HG03520 (cell line): ENCODE results near the gene GRPEL2.

Experiments used
- ATAC-seq: cut with Tn5 transposase; IDR thresholded peaks from one replicate; pipeline ENCODE4 v1.9.1; 2021; ENCODE audit warnings: mild to moderate bottlenecking, moderate library complexity; ENCODE audit not compliant: unreplicated experiment

GRPEL2 gene

DNA sequence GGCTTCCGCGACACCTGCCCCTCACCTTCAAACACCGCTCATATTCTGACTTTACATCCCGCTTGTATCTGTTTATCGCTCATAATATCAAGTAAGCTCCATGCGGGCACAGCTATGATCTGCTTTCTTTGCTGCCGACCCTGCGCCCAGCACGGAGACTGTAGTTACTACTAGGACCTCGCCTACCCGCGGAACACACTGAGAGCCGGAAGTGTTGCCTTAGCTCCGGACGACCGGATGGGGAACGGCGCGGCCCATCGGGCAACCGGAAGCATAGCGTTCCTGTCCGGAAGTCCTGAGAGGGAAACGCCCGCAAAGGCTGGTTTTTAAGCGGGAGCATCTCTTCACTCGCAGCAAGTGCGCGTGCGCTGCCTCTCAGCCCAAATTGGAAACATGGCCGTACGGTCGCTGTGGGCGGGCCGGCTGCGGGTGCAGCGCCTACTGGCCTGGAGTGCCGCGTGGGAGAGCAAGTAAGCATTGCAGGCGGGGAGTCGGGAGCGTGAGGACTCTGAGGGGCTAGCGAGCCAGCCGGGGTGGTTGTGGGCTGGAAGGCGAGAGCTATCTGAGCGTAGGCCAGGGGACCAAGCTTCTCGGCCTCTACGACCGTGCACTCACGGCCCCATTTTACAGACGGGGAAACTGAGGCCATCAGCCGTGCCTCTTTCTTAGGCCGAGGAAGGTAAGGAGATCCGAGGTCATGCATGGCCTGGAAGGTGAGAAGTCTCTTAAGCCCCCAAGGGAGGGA, at the start of gene GRPEL2:
TSS of gene GRPEL2 (plus strand) at position 353 of the 745 bp plus-strand sequence. CDS start at position 394, 41 bp downstream.
- ATAC-seq = peak; percentile 94

- ATAC-seq = no peak
Measured at GRCh38 chr5:149297340-149298025, 47.8 kb upstream of the GRPEL2 start.

DNA sequence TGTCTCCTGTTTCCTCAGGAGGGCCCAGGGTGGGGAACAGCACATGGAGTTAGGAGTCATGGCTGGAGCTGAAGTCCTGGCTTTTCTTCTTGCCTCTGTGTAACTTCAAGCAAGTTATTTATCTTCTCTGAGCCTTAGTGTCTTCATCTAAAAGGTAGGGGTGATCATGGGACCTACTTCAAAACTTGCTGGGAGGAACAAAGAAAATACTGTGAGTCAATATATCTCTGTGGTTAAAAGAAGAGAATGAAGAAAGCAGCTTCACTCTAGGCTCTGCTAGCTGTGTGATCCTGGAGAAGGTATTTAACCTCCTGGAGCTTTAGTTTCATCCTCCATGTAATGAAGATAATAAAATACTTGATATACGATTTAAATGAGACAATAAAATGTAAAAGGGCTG, 47.1 kb upstream of the GRPEL2 start:
- no peak for ATAC-seq

DNA sequence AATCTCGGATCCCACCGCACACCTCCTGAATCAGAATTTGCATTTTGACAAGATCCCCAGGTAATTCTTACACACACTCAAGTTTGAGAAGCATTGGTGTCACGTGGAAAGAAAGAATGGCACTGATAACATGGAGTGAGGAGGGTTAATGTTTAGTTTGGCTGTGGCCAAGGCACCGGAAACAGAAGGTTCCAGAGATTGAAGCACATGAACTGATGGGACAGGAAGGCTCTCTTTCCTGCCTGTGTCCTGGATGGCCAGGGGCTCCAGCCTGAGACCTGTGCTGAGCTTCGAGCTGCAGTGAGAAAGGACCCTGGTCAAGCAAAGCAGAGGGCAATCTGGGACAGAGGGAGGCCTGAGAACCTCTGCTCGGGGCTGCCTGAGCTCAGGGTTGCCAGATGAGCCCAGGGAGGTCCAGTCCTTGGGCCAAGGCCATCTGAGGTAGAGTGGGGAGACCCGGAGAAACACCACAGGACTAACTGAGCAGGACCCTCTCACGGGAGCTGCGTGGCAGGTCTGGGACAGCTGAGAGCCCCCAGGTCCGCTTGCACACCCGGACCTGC, 46.4 kb upstream of the GRPEL2 start:
- ATAC-seq = no peak

- no peak for ATAC-seq
Measured at GRCh38 chr5:149299451-149300054, 45.7 kb upstream of the GRPEL2 start.

DNA sequence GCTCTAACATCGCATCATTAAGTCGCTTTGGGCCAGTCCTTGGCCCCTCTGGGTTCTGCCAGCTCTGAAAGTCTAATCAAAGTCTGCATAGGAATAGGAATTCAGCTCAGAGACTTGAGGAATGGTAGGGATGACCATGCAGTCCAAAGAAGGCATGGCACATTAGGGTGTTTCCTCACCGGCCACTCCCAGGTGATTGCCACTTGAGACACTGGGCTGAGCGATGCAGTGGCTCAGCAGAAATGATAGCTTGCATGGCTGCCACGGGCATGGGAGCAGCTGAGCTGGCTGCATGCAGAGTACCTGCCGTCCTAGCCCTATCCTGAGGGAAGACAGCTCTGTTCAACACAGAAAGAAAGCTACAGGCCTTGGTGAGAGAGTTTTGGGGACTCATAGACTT, 44.9 kb upstream of the GRPEL2 start:
- no peak for ATAC-seq

- ATAC-seq = no peak
Measured at GRCh38 chr5:149301049-149301743, 44.1 kb upstream of the GRPEL2 start.

DNA sequence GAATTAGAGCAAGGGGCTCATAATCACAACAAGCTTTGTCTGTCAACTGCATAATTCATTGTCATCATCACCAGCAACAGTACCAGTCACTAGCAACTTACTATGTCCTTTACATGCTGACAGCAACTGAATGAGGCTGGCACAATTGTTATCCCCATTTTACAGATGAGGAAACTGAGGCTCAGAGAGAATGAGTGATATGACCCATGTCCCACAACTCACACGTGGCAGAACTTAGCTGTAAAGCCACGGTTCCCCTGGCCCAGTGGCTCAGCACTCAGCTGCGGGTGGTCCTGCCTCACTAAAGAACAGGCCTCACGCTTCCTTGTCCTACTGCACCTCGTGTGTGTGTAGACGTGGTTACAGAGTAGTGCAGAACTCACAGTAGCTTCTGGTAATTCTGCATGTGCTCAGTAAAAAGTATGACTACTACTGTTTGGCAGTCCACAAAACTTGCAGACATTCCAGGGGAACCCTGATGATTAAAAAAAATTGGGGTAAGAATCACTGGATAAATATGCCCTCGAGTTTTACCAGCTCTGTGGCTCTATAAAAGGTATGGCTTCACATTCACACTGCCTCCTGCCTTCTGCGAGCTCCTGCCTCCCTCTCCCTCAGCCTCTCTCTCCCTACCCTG, 43.4 kb upstream of the GRPEL2 start:
- no peak for ATAC-seq

GRCh38 chr5:149302641-149303040, 42.7 kb upstream of the GRPEL2 start:
- no peak for ATAC-seq

DNA sequence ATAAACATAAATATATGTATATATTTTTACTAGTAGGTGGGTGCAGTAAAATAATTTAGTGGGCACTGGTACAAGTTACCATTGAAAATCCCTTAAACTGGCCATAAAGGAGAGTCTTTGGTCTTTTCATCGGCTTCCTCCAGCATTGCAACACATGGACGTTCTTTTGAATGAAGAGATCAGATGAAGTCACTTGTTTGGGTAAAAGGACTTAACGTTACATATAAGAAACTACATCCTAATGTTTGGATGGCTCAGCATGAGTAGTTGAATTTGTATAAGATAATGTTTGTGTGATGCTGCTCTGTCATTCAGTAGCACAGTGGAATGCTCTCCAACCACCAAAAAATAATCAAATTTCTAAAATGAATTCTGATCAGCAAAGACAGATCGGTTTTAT, 42.1 kb upstream of the GRPEL2 start:
- no peak for ATAC-seq

DNA sequence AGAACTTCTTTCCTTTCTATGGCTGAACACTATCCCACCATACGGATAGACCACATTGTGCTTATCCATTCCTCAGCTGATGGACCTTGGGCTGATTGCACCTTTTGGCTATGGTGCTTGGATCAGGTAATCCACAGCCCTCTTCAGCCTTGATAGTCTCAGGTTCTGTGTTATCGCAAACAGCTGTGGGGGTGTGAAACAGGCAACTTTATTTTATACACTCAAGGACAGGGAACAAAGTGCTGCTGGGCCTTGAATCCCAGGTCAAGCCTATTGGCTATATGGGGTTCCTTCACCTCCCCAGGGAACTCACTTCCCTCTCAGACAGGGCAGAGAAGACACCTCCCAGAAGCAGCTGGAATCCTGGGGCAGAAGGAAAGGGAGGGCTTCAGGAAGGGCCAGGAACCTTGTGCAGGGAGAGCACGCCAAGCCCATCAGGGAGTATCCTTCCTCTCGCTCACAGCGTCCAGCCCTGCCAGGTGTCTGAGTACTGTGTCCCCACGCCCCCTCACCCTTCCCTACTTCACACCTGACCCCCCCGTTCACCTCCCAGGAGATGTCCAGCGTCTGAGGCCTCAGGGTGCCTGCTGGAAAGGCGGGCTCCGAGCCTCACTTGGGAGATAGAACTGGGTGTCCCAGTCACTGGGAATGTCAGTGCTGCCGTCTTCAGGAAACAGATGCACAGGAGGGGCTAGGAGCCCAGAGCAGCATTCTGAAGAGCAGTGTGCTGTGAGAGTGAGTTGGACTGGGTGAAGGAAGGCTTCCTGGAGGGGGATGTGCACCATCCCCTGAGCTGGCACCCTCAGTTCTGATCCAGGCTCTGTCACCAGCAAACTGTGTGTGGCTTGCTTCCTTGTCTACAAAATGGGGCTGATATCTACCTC, 40.9 kb upstream of the GRPEL2 start:
- ATAC-seq = no peak

GRCh38 chr5:149309354-149309753, 35.9 kb upstream of the GRPEL2 start:
- no peak for ATAC-seq

- ATAC-seq = no peak
Measured at GRCh38 chr5:149310488-149310887, 34.8 kb upstream of the GRPEL2 start.

- no peak for ATAC-seq
Measured at GRCh38 chr5:149310947-149311658, 34.2 kb upstream of the GRPEL2 start.

- no peak for ATAC-seq
Measured at GRCh38 chr5:149313151-149313841, 32.0 kb upstream of the GRPEL2 start.

GRCh38 chr5:149314571-149315111, 30.7 kb upstream of the GRPEL2 start:
- ATAC-seq = no peak

DNA sequence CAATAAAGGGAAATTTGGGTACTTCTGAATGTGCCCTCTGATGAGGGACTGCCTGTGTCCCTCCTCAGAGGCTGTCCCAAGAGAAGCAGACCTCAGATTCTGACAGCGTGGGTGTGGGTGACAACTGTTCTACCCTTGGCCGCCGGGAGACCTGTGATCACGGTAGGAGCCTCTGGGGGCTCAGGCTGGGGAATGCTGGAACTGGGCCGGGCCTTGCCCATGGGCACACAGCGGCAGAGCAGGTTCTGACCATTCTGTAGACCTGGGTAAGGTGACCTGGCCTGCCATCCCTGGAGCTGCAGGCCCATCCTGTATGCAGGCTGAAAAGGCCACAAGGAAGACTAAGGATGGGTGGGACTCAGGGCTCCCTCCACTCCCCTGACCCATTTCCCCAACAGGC, 29.5 kb upstream of the GRPEL2 start:
- ATAC-seq = no peak
